EH (cell line): ENCODE data around the gene TRABD2B.
A peak's percentile ranks its signal among the peaks of the same experiment; 100 is the strongest.

Experiments
- DNase-seq: peaks from one replicate; pipeline ENCODE4 v3.0.0-alpha.2; 2015; ENCODE audit warnings: low read depth

Gene TRABD2B

GRCh38 chr1:47824716-47825115 is 172.5 kb downstream of the TRABD2B start:
- no peak for DNase-seq

DNA sequence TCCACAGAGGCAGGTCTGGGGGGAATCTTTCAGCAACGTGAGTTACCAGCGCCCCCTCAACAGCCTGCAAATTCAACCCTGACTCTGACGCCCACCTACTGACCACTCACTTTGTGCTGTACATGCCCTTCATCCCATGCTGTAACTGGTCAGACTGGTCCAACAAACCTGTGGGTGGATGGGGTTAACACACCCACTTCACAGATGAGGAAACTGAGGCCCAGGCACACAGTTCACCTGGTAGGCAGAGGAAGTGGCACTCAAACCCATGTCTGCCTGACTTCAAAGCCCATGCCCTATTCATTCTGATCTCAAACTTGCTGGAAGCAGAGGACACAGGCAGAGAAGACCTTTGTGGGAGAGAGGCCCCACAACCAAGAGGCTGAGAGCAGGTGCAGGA is 172.9 kb downstream of the TRABD2B start:
- no peak for DNase-seq

DNA sequence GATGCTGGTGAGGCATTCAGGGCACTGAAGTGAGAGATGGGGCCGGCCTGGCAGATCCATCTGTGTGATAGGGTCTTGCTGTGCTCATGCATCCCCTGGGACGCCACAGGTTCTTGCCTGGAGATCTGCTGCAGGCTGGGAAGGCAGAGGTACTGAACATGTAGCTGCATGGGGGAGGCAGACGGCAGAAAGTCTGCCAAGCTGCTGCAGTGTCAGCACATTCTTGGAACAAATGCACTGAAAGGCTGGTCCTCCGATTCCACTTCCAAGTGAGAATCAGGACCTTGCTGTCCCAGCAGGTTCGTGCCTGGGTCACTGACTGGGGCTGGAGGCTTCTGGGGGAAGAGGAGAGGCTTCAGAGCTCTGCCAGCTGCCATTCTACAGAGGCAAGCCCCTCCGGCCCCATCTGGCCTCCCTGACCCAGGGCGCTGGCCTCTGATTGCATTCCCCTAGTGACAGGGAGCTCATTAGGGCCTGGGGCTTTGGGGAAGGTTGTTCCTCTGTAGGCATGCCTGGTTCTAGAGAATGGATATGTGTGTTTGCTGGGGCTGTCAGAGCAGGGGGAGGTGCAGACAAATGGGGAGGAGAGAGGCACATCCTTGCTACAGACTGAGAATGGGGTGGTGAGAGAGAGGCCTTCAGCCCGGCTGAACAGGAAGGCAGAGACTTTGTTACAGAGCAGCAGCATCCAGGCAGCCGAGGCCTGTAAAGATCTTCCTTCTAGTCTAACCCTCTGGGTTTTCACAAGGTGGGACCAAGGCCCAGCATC is 174.0 kb downstream of the TRABD2B start:
- DNase-seq = no peak

GRCh38 chr1:47821760-47822159 is 175.4 kb downstream of the TRABD2B start:
- no peak for DNase-seq

DNA sequence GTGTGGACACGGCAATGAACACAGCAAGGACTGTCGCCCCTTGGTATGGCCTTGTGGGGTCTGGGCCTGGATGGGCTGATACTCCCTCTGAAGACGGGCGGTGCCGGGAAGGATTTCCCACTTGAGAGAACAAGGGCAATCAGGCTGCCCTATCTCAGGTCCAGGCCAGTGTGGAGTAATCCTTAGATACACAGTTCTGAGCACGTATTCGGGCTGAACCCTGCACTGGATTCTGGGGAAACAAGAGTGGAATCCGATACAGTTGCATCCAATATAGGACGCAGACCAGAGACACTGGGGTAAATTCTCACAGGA is 177.7 kb downstream of the TRABD2B start:
- no peak for DNase-seq

DNA sequence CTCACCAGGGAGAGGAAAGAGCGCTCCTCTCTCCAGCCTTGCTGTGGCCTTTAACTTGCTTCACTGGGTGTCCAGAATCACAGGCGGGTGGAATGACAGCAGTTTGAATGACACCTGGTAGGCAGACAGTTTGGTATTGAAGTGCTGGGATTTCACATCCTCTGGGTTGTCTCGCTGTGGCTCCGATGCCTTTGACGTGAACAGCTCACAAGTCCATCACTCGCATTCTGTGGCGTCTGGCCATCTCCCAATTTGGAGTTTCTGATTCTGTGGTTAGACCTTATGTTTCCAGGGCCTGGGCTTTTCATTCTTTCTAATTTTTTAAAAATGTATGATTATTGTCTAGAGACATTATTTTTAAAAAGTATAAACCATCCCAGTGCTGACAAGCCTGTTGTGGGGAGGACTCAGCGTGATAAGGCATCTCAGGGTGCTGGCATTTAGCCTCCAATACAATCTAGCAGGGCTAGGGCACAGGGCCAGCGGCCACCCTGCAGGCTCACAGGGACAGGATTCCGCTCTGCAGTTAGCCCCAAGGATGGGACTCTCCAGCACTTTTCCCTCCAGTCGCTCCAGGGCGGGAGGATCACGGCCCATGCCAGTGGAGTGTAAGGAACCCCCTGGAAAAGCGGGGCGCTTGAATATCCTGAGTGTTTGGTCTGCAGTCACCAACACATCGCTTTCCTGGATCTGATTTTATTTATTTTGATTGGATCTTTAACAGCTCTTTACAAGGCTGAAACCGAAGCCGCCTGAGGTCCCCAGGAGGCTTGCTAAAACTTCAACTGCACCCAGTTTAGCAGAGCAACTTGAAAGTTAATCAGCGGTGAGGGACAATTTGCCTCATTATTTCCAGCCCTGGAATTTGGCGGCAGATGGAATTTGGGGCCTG is 178.3 kb downstream of the TRABD2B start:
- no peak for DNase-seq

DNA sequence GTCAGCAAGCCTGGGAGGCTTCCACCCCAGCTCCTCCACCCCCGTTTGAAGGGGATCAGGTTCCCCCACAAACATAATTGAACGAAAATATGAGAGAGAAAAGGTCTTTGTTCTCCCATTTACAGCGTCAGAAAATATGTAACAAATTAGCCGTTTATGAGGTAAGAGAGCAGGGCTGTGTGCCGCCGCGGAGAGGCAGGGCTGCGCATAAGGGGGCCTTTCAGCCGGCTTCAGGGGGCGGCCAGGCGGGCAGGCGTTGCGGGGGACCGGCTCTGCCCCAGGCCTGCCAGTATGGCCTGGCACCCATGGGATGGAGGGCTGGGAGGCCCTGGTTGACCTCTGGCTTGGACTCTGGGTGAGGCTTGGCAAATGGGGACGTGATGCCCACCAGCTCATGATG is 179.3 kb downstream of the TRABD2B start:
- no peak for DNase-seq

DNA sequence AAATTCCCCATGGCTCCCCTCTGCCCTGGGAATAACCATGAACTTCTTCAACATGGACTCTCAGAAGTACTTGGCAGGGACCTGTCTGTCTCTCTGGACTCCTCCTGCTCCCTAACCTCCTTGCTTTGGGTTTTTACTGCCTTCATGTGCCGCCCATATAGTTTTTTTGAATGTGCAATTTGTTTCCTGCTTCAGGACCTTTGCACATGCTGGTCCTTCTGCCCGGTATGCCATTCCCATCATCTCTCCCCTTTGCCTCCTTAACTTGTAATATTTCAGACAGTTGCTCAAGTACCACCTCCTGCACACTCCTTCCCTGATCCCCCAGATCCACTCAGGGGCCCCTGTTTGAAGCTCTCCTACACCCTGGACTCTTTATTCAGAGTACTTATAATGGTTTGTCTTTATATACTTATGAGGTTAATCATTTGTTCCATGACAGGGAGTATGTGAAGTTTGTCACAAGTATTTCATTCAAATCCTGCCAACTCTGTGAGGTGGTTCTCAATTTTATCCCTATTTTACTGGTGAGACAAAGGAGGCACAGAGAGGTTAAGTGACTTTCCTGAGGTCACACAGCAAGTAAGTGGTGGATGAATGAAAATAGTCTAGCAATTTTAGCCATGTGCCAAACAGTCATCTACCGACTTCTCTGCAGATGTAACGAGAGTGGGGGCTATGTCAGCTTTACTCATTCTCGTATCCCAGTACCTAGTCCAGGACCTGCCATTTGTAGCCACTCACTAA is 180.7 kb downstream of the TRABD2B start:
- DNase-seq = no peak

DNA sequence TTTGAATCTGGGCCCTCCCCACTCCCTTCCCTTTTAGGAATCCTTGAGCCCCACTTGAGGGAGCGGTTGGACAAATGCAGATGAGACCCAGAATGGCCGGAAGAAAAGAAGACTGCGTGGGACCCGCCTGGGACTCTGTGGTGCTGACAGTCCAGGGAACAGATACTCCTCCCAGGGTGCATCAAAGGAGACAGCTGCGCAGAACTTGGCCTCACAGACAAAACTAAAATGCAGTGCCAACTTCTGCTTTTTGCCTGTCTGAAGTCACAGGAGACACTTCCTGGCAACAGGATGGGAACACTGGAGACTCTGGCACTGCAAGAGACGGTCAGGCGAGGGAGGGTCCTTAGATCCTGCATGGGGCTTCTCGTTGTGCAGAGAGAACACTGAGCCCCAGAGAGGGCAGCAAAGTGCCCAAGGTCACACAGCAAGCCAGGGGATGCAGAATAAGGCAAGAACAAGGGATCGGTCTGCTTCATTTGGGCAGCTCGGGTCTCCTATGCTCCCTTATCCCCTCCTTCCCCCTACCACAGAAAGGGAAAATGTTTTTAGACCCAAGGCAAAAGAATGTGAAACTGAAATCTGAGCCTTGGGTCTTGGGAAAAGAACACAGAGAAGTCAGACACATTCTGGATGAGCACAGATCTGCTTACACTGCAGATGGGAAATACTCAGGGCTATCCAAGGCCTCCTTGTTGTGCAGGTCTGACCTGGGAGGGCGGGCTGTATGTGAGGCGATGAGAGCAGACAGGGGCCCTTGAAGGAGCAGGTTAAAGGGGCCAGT is 182.4 kb downstream of the TRABD2B start:
- DNase-seq = no peak

- no peak for DNase-seq
Observed at GRCh38 chr1:47813970-47814369, 183.2 kb downstream of the TRABD2B start.

GRCh38 chr1:47812904-47813514 is 184.2 kb downstream of the TRABD2B start:
- DNase-seq = no peak

DNA sequence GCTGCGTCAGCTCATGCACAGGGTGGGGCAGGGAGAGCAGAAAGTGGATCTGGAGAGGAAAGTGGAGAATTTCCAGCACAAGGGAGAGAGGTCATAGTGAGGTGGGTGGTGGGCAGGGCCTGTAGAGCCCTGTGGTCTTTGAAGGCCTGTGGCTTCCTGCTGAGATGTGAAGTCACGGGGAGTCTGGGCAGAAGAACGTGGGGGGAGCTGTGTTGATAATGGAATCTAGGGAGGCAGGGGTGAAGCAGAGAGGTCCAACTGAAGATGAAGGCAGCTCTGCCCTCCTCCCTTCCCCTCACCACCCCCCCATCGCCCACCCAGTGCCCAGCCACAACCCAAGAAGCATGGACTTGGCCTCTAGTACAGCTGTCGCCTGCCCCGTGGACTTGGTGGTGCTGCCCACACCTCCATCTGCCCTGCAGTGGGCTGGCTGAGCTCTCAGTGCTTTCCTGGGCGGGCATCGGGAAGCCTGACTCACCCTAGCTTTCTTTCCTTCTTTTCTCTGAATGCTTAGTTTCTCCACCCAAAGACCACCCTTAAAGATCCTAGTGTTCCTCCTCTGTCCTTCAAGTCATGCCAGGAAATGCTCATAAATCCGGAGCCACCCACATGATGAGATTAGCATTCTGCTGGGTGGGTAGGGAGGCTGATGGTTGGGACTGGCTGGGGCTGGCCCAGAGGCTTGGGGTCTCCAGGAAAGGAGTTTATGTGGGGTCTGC is 186.1 kb downstream of the TRABD2B start:
- no peak for DNase-seq

GRCh38 chr1:47809301-47810084 is 187.7 kb downstream of the TRABD2B start:
- DNase-seq = peak; percentile 21

GRCh38 chr1:47808612-47809011 is 188.6 kb downstream of the TRABD2B start:
- DNase-seq = no peak

DNA sequence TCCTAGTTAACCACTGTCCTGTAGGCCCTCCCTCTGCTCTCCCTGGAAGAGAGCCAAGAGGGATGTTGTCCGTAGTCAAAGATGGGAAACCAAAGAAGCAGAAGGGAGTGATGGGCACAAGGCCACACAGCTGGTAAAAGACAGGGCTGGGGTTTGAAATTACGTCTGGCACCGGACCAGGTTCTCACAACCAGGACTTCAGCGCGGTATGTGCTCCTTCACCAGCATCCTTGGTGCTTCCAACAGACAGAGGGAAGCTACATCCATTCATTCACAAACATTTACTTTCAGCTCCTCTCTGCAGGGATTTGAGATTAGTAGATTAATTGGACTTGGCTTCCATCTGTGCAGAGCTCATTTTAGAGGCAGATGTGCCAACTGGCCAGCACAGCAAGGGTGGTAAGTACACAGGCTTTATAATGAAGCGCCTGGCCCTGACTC is 191.2 kb downstream of the TRABD2B start:
- DNase-seq = no peak

DNA sequence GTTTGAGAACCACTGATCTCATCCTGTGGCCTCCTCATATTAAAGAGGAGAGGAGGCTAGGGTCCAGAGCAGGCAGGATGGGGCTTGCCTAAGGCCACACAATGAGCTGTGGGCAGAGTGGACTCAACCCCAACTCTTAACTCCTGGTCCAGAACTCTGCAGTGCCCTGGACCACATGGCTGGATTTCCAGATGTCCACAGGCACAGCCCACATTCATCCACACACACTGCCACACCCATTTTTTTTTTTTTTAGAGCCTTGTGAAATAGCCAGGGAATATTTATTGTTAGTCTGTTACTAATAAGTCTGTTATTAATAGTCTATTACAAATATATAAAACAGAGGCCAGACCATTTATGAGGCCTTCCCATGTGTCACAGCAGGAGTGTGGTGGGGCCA is 192.2 kb downstream of the TRABD2B start:
- DNase-seq = no peak

- DNase-seq = no peak
Observed at GRCh38 chr1:47803815-47804501, 193.2 kb downstream of the TRABD2B start.

DNA sequence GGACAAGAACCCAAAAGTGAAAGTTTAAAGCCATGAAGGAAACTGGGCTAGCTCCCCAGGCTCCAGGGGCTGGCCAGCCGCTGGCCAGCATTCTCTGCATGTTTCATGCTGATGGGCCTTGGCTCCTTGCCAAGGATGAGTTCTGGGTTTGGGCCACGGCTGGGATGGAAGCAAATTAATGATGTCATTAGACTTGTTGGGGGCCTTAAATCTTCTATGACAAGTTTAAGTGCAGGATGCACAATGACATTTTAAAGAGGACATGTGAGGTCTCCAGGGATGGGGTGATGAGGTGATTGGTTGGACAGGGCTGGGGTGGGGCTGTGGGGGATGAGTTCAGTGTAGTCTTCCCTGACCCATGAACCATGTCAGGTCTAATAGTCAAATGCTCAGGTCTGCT is 199.6 kb downstream of the TRABD2B start:
- DNase-seq = peak; percentile 19

DNA sequence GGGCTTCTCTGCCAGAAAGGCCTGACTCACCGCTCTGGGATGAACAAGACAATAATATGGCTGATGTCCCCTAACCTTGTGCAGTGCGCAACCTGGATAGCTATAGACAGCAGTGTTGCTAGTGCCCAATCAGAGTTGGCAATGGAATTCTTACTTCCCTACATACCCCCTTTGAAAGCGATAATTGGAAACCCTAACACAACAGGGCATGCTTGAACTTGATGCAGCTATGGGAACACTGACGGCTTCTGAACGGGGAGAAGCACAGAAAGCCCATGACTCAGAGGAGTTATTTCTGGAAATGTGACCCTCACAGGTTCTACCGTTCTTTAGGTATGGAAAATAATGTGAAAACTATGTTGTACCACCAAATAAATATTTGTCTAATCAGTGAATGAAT is 200.6 kb downstream of the TRABD2B start:
- DNase-seq = no peak
